Prostate gland (tissue), 2 donors: ENCODE measurements around the gene PCLO. TPM values are rescaled to one million over a fixed set of nuclear protein-coding genes. Genes with fewer than 3 reads are reported as not detected.

Experiments used
- DNase-seq: peaks from one replicate; pipeline ENCODE4 v3.0.0-alpha.2; 2019; ENCODE audit warnings: low spot score
- H3K27ac ChIP-seq, 2 donors: fragments of 200-600 bp; sonication (generic); 2 replicates each; pipeline ENCODE4 v1.5.1; 2017 to 2019
- H3K27me3 ChIP-seq: fragments of 200-600 bp; sonication (generic); replicated peaks from 2 replicates; pipeline ENCODE4 v1.5.1; 2019; ENCODE audit not compliant: insufficient read depth
- H3K36me3 ChIP-seq, 2 donors: fragments of 200-600 bp; sonication (generic); 1 replicate in 1 of 2; 2 replicates in 1 of 2; pipeline versions ENCODE4 v1.5.1 to v1.8.1; 2017 to 2019
- H3K4me1 ChIP-seq: fragments of 200-600 bp; sonication (generic); replicated peaks from 2 replicates; pipeline ENCODE4 v1.5.1; 2019
- H3K4me3 ChIP-seq, 2 donors: fragments of 200-600 bp; sonication (generic); 2 replicates each; pipeline ENCODE4 v1.5.1; 2017 to 2019
- H3K9me3 ChIP-seq: fragments of 200-600 bp; sonication (generic); 2 replicates; pipeline ENCODE4 v1.5.1; 2017
- CTCF ChIP-seq, 4 experiments: fragments of 200-600 bp in 2 of 4; fragments of 450-650 bp in 2 of 4; sonication (generic) in 2 of 4; IDR thresholded peaks; 1 replicate in 3 of 4; 2 replicates in 1 of 4; pipeline ENCODE4 v1.5.1; 2016 to 2019; ENCODE audit warnings: antibody characterized with exemption in 4 of 4, mild to moderate bottlenecking in 2 of 4, moderate library complexity in 2 of 4
- POLR2A ChIP-seq: fragments of 450-650 bp; IDR thresholded peaks from one replicate; pipeline ENCODE4 v1.6.1; 2016; ENCODE audit warnings: antibody characterized with exemption, mild to moderate bottlenecking
- POLR2AphosphoS5 ChIP-seq: sonication (generic); formaldehyde crosslinking; IDR thresholded peaks from one replicate; pipeline ENCODE4 v1.6.1; 2017; ENCODE audit warnings: antibody characterized with exemption
- WGBS: methylation state at CpG from one replicate; pipeline ENCODE4 v1.1.5; 2018; 5-methylcytosine and 5-hydroxymethylcytosine counted together
- intact Hi-C: fragments of 100-400 bp; cut with DNase I; formaldehyde crosslinking; loops from one replicate; pipeline ENCODE4 v1.14.2; 2022
- total RNA-seq, 2 donors: library from RNA; depleted of rRNA; stranded (reverse); fragments of >200 nt; gene quantifications; one replicate each; pipeline ENCODE4 v1.1.0, GENCODE V29; 2016

Gene PCLO
- total RNA-seq, 2 donors from 2014 or later: 14.5 to 25.2 TPM

- no peak for TF ChIP-seq POLR2A
- TF ChIP-seq POLR2AphosphoS5: no peak
- no peak for TF ChIP-seq CTCF (IDR thresholded peaks at IDR 0.05)
- Histone ChIP-seq H3K36me3 (no peaks in the 10 kb centered on the region), H3K9me3 (no peaks in the 10 kb centered on the region), H3K27me3 (no peaks in the 10 kb centered on the region), H3K4me1 (no peaks in the 10 kb centered on the region), H3K4me3 (no peak overlapping the region), H3K27ac (no peak overlapping the region)
- intact Hi-C loops: no loop called here
- no peak for DNase-seq
- 24% methylated on average over 5 of the region's 5 CpGs for WGBS
These were observed 372.6 kb downstream of the PCLO start for GRCh38 chr7:82789883-82790609.

GRCh38 chr7:82778021-82778420, 384.7 kb downstream of the PCLO start:
- Histone ChIP-seq H3K4me1 (no peaks in the 10 kb centered on the region), H3K27ac (no peak overlapping the region), H3K4me3 (no peak overlapping the region), H3K36me3 (no peaks in the 10 kb centered on the region), H3K9me3 (no peaks in the 10 kb centered on the region), H3K27me3 (no peaks in the 10 kb centered on the region)
- WGBS: 42% methylated on average over 1 of the region's 1 CpG
- intact Hi-C loops: no loop called here
- TF ChIP-seq POLR2AphosphoS5 (no peak), CTCF (IDR thresholded peaks at IDR 0.05) (no peak), POLR2A (no peak)
- DNase-seq: no peak

GRCh38 chr7:82762880-82763279, 399.8 kb downstream of the PCLO start:
- intact Hi-C loops: no loop called here
- H3K9me3 ChIP-seq: no peaks in the 10 kb centered on the region
- 95% methylated on average over 3 of the region's 3 CpGs for WGBS
- no peaks in the 10 kb centered on the region for H3K36me3 ChIP-seq
- no peak for DNase-seq
- no peak overlapping the region for H3K4me3 ChIP-seq
- H3K27me3 ChIP-seq: no peaks in the 10 kb centered on the region
- no peak overlapping the region for H3K27ac ChIP-seq
- no peak for TF ChIP-seq POLR2AphosphoS5
- no peak for TF ChIP-seq CTCF (IDR thresholded peaks at IDR 0.05)
- TF ChIP-seq POLR2A: no peak
- H3K4me1 ChIP-seq: no peaks in the 10 kb centered on the region

- intact Hi-C loops: no loop called here
- WGBS: 54% methylated on average over 2 of the region's 2 CpGs
- Histone ChIP-seq H3K4me3 (no peak overlapping the region), H3K36me3 (no peaks in the 10 kb centered on the region), H3K9me3 (no peaks in the 10 kb centered on the region), H3K27me3 (no peaks in the 10 kb centered on the region), H3K4me1 (no peaks in the 10 kb centered on the region), H3K27ac (no peak overlapping the region)
- TF ChIP-seq POLR2AphosphoS5: no peak
- TF ChIP-seq POLR2A: no peak
- TF ChIP-seq CTCF (IDR thresholded peaks at IDR 0.05): no peak
- DNase-seq: no peak
These were observed 401.9 kb downstream of the PCLO start for GRCh38 chr7:82760831-82761230.

GRCh38 chr7:82760074-82760473, 402.6 kb downstream of the PCLO start:
- H3K27me3 ChIP-seq: no peaks in the 10 kb centered on the region
- no peaks in the 10 kb centered on the region for H3K4me1 ChIP-seq
- no peak overlapping the region for H3K27ac ChIP-seq
- no peaks in the 10 kb centered on the region for H3K9me3 ChIP-seq
- TF ChIP-seq CTCF (IDR thresholded peaks at IDR 0.05) (no peak), POLR2AphosphoS5 (no peak), POLR2A (no peak)
- no peaks in the 10 kb centered on the region for H3K36me3 ChIP-seq
- no peak for DNase-seq
- intact Hi-C loops: no loop called here
- no peak overlapping the region for H3K4me3 ChIP-seq
